ENCODE data around the gene FARP2.

Gene FARP2

DNA sequence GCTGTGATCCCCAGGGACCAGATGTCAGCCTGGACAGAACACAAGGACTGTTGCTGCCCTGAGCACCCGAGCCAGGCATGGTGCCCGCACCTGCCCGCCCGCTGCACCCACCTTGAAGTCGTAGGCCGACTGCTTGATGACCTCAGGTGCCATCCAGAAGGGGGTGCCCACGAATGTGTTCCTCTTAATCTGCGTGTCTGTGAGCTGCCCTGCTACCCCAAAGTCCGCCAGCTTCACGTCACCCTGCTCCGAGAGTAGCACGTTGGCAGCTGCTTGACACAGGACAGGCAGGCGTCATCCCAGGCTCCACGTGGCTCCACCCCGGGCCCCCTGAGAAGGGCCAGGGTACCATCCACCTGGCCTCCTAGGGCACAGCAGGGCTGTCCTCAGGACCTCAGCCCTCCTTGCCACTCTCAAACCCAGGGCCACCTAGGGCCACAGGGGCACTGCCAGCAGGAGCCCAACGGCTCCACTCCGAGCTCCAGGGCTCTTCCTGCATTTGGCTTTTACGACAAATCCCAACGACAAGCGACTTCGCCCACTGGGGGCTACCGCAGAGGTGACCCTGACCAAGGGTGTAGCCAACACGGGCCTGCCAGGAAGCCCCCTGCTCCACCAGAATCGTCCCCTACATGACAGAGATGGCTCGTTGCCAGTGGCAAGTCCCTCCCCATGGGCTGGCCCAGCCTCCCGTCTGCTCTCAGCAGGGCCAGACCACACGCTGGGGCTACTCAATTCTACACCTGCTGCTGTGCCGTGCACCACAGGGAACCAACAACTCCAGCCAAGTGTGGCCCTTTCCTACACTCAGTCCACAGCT is 143.3 kb downstream of the FARP2 start:
- TF ChIP-seq, protein P1, sequence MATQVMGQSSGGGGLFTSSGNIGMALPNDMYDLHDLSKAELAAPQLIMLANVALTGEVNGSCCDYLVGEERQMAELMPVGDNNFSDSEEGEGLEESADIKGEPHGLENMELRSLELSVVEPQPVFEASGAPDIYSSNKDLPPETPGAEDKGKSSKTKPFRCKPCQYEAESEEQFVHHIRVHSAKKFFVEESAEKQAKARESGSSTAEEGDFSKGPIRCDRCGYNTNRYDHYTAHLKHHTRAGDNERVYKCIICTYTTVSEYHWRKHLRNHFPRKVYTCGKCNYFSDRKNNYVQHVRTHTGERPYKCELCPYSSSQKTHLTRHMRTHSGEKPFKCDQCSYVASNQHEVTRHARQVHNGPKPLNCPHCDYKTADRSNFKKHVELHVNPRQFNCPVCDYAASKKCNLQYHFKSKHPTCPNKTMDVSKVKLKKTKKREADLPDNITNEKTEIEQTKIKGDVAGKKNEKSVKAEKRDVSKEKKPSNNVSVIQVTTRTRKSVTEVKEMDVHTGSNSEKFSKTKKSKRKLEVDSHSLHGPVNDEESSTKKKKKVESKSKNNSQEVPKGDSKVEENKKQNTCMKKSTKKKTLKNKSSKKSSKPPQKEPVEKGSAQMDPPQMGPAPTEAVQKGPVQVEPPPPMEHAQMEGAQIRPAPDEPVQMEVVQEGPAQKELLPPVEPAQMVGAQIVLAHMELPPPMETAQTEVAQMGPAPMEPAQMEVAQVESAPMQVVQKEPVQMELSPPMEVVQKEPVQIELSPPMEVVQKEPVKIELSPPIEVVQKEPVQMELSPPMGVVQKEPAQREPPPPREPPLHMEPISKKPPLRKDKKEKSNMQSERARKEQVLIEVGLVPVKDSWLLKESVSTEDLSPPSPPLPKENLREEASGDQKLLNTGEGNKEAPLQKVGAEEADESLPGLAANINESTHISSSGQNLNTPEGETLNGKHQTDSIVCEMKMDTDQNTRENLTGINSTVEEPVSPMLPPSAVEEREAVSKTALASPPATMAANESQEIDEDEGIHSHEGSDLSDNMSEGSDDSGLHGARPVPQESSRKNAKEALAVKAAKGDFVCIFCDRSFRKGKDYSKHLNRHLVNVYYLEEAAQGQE (IDR thresholded peaks at IDR 0.05; ENCODE audit: low read depth) = no peak
- TF ChIP-seq NFIC (IDR thresholded peaks at IDR 0.05) = peak; percentile 98
- TF ChIP-seq, protein P2, sequence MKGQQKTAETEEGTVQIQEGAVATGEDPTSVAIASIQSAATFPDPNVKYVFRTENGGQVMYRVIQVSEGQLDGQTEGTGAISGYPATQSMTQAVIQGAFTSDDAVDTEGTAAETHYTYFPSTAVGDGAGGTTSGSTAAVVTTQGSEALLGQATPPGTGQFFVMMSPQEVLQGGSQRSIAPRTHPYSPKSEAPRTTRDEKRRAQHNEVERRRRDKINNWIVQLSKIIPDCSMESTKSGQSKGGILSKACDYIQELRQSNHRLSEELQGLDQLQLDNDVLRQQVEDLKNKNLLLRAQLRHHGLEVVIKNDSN (IDR thresholded peaks at IDR 0.05) = no peak
- peak; percentile 18; the same call in 1 of the 2 replicates for TF ChIP-seq RAD21 (IDR thresholded peaks at IDR 0.05; ENCODE audit: low read depth)
- no peak for TF ChIP-seq TAF1 (IDR thresholded peaks at IDR 0.05; ENCODE audit: low read depth)
- peak; percentile 94 for TF ChIP-seq TCF12 (IDR thresholded peaks at IDR 0.05; ENCODE audit: low read depth)
- TF ChIP-seq YY1 (IDR thresholded peaks at IDR 0.05; ENCODE audit: low read depth) = no peak
- peak; percentile 72 for TF ChIP-seq TEAD4 (IDR thresholded peaks at IDR 0.05)
- TF ChIP-seq EGR1 (IDR thresholded peaks at IDR 0.05) = no peak
- no peak for TF ChIP-seq FOXM1 (IDR thresholded peaks at IDR 0.05; ENCODE audit: borderline replicate concordance, low read depth)
- TF ChIP-seq CREB1 (IDR thresholded peaks at IDR 0.05; ENCODE audit: low read depth) = no peak
- no peak for TF ChIP-seq ZBTB7A (IDR thresholded peaks at IDR 0.05; ENCODE audit: low read depth)
- TF ChIP-seq EP300 (IDR thresholded peaks at IDR 0.05; ENCODE audit: borderline replicate concordance) = peak; percentile 74; the same call in 1 of the 2 replicates
- peak; percentile 13; the same call in 1 of the 2 replicates for TF ChIP-seq CEBPB (IDR thresholded peaks at IDR 0.05)
- TF ChIP-seq, protein P3, sequence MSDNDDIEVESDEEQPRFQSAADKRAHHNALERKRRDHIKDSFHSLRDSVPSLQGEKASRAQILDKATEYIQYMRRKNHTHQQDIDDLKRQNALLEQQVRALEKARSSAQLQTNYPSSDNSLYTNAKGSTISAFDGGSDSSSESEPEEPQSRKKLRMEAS (IDR thresholded peaks at IDR 0.05) = peak; percentile 72

DNA sequence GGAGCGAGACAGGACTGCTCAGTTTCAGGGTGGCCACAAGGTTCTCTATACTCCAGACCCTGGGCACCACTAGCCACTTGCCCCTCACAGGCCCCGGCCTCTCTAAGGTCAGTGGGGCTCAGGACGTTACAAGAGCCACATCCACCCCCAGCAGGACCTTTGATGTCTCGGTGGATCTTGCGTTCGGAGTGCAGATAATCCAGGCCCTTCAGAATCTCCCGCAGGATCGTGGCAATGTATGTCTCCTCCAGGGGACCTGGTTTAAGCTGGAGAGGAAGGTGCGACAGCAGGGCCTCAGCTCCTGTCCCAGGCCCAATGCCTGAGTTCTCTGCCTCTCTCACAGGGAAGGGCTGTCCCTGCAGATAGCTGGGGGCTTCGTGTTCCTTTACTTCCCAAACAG is 143.9 kb downstream of the FARP2 start:
- TF ChIP-seq RAD21 (IDR thresholded peaks at IDR 0.05; ENCODE audit: low read depth) = no peak

DNA sequence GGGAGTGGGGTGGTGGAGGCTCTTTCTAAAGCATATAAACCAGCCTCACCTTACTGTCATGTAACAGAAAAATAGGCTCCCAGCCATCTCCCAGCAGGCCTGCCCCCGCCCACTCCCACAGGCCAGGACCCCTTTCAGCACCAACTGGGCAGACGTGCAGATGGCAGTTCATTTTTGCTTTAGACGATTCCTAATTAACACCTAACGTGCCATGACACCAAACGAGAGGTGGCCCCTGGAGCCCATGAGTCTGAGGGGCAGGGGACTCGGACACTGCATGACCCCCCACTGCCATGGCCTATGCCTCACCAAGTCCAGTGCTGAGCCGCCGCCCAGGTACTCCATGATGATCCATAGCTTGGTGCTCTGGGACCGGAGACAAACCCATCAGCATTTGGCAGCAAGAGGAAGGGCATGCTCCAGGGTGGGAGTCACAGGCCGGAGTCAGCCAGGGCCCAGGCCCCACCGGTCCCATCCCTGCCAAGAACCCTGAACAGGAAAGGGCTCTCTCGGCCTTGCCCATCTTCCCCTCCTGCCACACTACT is 144.4 kb downstream of the FARP2 start:
- TF ChIP-seq EP300 (IDR thresholded peaks at IDR 0.05; ENCODE audit: borderline replicate concordance) (no peak), CREB1 (IDR thresholded peaks at IDR 0.05; ENCODE audit: low read depth) (no peak), RAD21 (IDR thresholded peaks at IDR 0.05; ENCODE audit: low read depth) (no peak), TCF12 (IDR thresholded peaks at IDR 0.05; ENCODE audit: low read depth) (no peak), TEAD4 (IDR thresholded peaks at IDR 0.05) (no peak), CEBPB (IDR thresholded peaks at IDR 0.05) (no peak), EGR1 (IDR thresholded peaks at IDR 0.05) (no peak), NFIC (IDR thresholded peaks at IDR 0.05) (no peak), FOXM1 (IDR thresholded peaks at IDR 0.05; ENCODE audit: borderline replicate concordance, low read depth) (no peak), YY1 (IDR thresholded peaks at IDR 0.05; ENCODE audit: low read depth) (no peak), ZBTB7A (IDR thresholded peaks at IDR 0.05; ENCODE audit: low read depth) (no peak), TAF1 (IDR thresholded peaks at IDR 0.05; ENCODE audit: low read depth) (no peak)
- TF ChIP-seq, protein P3 (IDR thresholded peaks at IDR 0.05) = no peak
- TF ChIP-seq, protein P1 (IDR thresholded peaks at IDR 0.05; ENCODE audit: low read depth) = no peak
- TF ChIP-seq, protein P2 (IDR thresholded peaks at IDR 0.05) = no peak

DNA sequence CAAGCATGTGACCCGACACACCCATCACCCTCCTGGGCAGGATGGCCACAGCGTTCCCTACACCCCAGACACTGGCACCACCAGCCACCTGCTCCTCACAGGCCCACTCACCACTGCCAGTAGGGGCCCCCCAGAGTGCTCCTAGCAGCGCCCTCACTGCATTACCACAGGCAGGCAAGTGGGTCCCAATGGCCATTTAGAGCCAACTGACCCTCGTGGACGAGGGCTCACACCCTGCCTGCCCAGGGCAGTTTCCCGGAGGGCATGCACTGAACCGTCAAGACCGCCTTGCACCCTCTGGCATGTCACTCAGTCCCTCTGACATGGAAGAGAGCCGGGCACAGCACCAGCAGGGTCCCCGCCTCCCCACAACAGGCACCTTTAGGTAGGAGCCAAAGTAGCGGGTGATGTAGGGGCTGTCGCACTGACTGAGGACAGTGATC is 145.0 kb downstream of the FARP2 start:
- TF ChIP-seq EGR1 (IDR thresholded peaks at IDR 0.05) = no peak
- no peak for TF ChIP-seq EP300 (IDR thresholded peaks at IDR 0.05; ENCODE audit: borderline replicate concordance)
- no peak for TF ChIP-seq TAF1 (IDR thresholded peaks at IDR 0.05; ENCODE audit: low read depth)
- TF ChIP-seq FOXM1 (IDR thresholded peaks at IDR 0.05; ENCODE audit: borderline replicate concordance, low read depth) = no peak
- TF ChIP-seq ZBTB7A (IDR thresholded peaks at IDR 0.05; ENCODE audit: low read depth) = no peak
- TF ChIP-seq, protein P2 (IDR thresholded peaks at IDR 0.05) = no peak
- no peak for TF ChIP-seq CREB1 (IDR thresholded peaks at IDR 0.05; ENCODE audit: low read depth)
- no peak for TF ChIP-seq RAD21 (IDR thresholded peaks at IDR 0.05; ENCODE audit: low read depth)
- TF ChIP-seq, protein P3 (IDR thresholded peaks at IDR 0.05) = no peak
- TF ChIP-seq, protein P1 (IDR thresholded peaks at IDR 0.05; ENCODE audit: low read depth) = no peak
- TF ChIP-seq NFIC (IDR thresholded peaks at IDR 0.05) = no peak
- TF ChIP-seq CEBPB (IDR thresholded peaks at IDR 0.05) = no peak
- no peak for TF ChIP-seq TEAD4 (IDR thresholded peaks at IDR 0.05)
- TF ChIP-seq YY1 (IDR thresholded peaks at IDR 0.05; ENCODE audit: low read depth) = no peak
- no peak for TF ChIP-seq TCF12 (IDR thresholded peaks at IDR 0.05; ENCODE audit: low read depth)

Data from Ishikawa (cell line).